Osteocyte (in vitro differentiated cells): ENCODE data around the gene KCNN1. TPM values are rescaled to one million over a fixed set of nuclear protein-coding genes. Genes with fewer than 3 reads are reported as not detected.

Source experiments
- DNase-seq: peaks from one replicate; pipeline ENCODE4 v3.0.0; 2021; ENCODE audit warnings: mixed read lengths; ENCODE audit not compliant: unreplicated experiment; ENCODE audit errors: extremely low spot score
- H3K27ac Mint-ChIP-seq: one replicate; pipeline ENCODE4 v1.8.0; 2021; ENCODE audit warnings: mild to moderate bottlenecking, mixed read lengths; ENCODE audit not compliant: unreplicated experiment
- H3K27me3 Mint-ChIP-seq: one replicate; pipeline ENCODE4 v1.8.0; 2021; ENCODE audit warnings: mixed read lengths; ENCODE audit not compliant: unreplicated experiment
- H3K36me3 Mint-ChIP-seq: one replicate; pipeline ENCODE4 v1.8.0; 2021; ENCODE audit warnings: mixed read lengths; ENCODE audit not compliant: unreplicated experiment
- H3K4me1 Mint-ChIP-seq: one replicate; pipeline ENCODE4 v1.8.0; 2021; ENCODE audit warnings: mixed read lengths; ENCODE audit not compliant: unreplicated experiment
- H3K4me3 Mint-ChIP-seq: one replicate; pipeline ENCODE4 v1.8.0; 2021; ENCODE audit warnings: mild to moderate bottlenecking, moderate library complexity, mixed read lengths; ENCODE audit not compliant: unreplicated experiment
- H3K9me3 Mint-ChIP-seq: one replicate; pipeline ENCODE4 v1.8.0; 2021; ENCODE audit warnings: mixed read lengths; ENCODE audit not compliant: unreplicated experiment
- CTCF ChIP-seq: fragments of 200-600 bp; sonication (generic); IDR thresholded peaks from 2 replicates; pipeline ENCODE4 v1.5.0; 2021; ENCODE audit warnings: antibody characterized with exemption, mild to moderate bottlenecking, moderate library complexity
- total RNA-seq: library from RNA; stranded (reverse); gene quantifications from 2 replicates; pipeline ENCODE4 v1.2.1, GENCODE V29; 2021

Gene KCNN1
- total RNA-seq, 1 donor from 2014 or later: not detected

GRCh38 chr19:17942582-17943273 lies 24.2 kb upstream of the KCNN1 start:
- peak; percentile 84 for DNase-seq

DNA sequence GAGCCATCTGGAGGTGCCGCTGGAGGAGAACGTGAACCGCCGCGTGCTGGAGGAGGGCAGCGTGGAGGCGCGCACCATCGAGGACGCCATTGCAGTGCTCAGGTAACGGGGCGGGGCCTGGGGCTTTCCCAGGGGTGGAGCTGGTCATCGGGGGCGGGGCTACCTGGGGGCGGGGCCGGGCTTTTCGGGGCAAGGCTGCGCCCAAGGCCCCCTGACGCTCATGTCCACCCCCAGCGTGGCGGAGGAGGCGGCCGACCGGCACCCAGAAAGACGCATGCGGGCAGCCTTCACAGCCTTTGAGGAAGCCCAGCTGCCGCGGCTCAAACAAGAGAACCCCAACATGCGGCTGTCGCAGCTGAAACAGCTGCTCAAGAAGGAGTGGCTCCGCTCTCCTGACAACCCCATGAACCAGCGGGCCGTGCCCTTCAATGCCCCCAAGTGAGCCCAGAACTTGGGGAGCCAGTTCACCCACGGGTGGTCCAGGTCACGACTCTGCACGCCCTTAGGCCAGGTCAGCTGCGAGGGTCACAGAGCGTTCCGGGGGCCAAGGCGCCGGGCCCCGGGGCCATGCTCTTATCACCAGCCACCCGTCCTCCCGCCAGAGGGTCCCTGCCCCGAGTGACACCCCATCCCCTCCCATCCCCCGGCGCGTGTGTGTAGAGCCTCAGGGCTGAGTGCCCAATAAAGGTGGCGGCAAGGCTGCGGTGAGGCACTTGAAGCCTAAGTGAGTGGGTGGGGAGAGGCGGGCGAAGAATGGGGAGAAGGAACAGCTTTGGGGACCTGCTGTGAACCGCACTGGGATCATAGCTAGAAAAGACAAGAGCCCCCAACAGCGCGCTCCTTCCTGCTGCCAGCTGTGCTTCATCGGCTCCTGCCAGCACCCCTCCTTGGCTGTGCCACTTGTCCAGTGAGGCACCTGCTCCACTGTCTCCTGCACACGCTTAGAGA lies 23.4 kb upstream of the KCNN1 start:
- Mint-ChIP-seq H3K9me3 (no peaks in the 10 kb centered on the region), H3K4me1 (peaks cover 9% of the 10 kb centered on the region), H3K27me3 (no peaks in the 10 kb centered on the region), H3K4me3 (no peak overlapping the region), H3K36me3 (no peaks in the 10 kb centered on the region), H3K27ac (no peak overlapping the region)
- TF ChIP-seq CTCF: no peak
- DNase-seq: no peak

More at GRCh38 chr19:17942582-17943273, 24.2 kb upstream of the KCNN1 start:
- H3K9me3 Mint-ChIP-seq: no peaks in the 10 kb centered on the region
- no peaks in the 10 kb centered on the region for H3K27me3 Mint-ChIP-seq
- no peaks in the 10 kb centered on the region for H3K36me3 Mint-ChIP-seq
- H3K4me3 Mint-ChIP-seq: no peak overlapping the region
- TF ChIP-seq CTCF: no peak
- peaks cover 8% of the 10 kb centered on the region for H3K4me1 Mint-ChIP-seq
- no peak overlapping the region for H3K27ac Mint-ChIP-seq

GRCh38 chr19:17944301-17944700 lies 22.6 kb upstream of the KCNN1 start:
- Mint-ChIP-seq H3K27me3 (peaks cover 3% of the 10 kb centered on the region), H3K27ac (no peak overlapping the region), H3K4me3 (no peak overlapping the region), H3K9me3 (no peaks in the 10 kb centered on the region), H3K36me3 (no peaks in the 10 kb centered on the region), H3K4me1 (peaks cover 14% of the 10 kb centered on the region)
- no peak for TF ChIP-seq CTCF
- DNase-seq: no peak

DNA sequence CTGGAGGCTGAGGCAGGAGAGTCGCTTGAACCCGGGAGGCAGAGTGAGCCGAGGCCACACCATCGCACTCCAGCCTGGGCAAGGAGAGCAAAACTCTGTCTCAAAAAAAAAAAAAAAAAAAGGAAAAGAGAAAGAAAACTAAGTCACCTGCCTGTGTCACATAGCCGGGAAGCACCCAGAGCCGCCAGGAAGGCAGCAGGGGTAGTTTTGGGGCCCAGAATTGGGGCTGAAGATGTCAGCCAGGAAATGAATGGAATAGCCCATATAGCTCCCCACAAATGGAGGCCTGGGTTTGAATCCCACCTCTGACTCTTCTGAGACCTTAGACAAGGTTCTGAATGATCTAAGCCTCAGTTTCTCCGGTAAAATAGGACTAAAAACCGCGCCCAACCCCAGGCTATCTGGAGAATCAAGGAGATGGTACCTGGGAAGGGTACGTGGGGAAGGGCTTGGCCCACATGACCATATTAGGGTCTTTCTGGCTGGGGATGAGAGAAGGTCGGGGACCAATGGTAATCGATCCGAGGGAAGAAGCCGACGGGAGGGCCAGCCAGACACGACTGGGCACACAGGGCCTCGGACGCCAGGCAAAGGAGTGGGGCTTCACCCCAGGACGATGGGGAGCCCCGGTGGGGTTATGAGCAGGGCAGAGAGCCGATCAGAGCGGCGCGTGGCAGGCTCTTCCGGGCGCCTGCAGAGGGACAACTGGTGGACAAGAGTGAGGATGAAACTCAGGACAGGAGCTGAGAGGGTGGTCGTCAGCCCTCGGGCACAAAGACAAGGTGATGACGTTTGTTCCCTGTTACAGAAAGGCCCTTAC lies 19.7 kb upstream of the KCNN1 start:
- peak overlapping the region; percentile 79 for H3K4me3 Mint-ChIP-seq
- no peak for DNase-seq
- TF ChIP-seq CTCF: peak; percentile 13
- peak overlapping the region; percentile 77 for H3K27ac Mint-ChIP-seq
- peaks cover 28% of the 10 kb centered on the region for H3K27me3 Mint-ChIP-seq
- peaks cover 35% of the 10 kb centered on the region for H3K4me1 Mint-ChIP-seq
- H3K9me3 Mint-ChIP-seq: no peaks in the 10 kb centered on the region
- H3K36me3 Mint-ChIP-seq: no peaks in the 10 kb centered on the region
